HepG2 (cell line): ENCODE data around the gene RSKR. TPM values are rescaled to one million over a fixed set of nuclear protein-coding genes. Genes with fewer than 3 reads are reported as not detected.

ENCODE experiments used
- MED13 ChIP-seq: sonication (generic); formaldehyde crosslinking; IDR thresholded peaks from 2 replicates; pipeline ENCODE4 v1.5.0; 2020; ENCODE audit warnings: missing genetic modification reagents
- RCOR2 ChIP-seq: IDR thresholded peaks from 2 replicates; pipeline ENCODE4 v1.6.1; 2016; ENCODE audit warnings: missing biosample characterization, missing genetic modification reagents
- ZFP82 ChIP-seq: sonication (generic); formaldehyde crosslinking; IDR thresholded peaks from 2 replicates; pipeline ENCODE4 v1.5.1; 2020; ENCODE audit warnings: mild to moderate bottlenecking, missing genetic modification reagents, borderline replicate concordance
- ZIK1 ChIP-seq: sonication (generic); formaldehyde crosslinking; IDR thresholded peaks from 2 replicates; pipeline ENCODE4 v1.5.0; 2020; ENCODE audit warnings: mild to moderate bottlenecking, low read depth, missing genetic modification reagents, borderline replicate concordance
- ZNF383 ChIP-seq: sonication (generic); formaldehyde crosslinking; IDR thresholded peaks from 2 replicates; pipeline ENCODE4 v1.4.0; 2020; ENCODE audit warnings: missing genetic modification reagents, mild to moderate bottlenecking, borderline replicate concordance
- ZNF432 ChIP-seq: sonication (generic); formaldehyde crosslinking; IDR thresholded peaks from 2 replicates; pipeline ENCODE4 v1.5.0; 2020; ENCODE audit warnings: missing genetic modification reagents, mild to moderate bottlenecking, borderline replicate concordance
- ZNF616 ChIP-seq: sonication (generic); formaldehyde crosslinking; IDR thresholded peaks from 2 replicates; pipeline ENCODE4 v1.5.0; 2020; ENCODE audit warnings: low read depth, mild to moderate bottlenecking, missing genetic modification reagents
- ZNF891 ChIP-seq: sonication (generic); formaldehyde crosslinking; IDR thresholded peaks from 2 replicates; pipeline ENCODE4 v1.5.0; 2020; ENCODE audit warnings: mild to moderate bottlenecking, missing genetic modification reagents
- ZSCAN21 ChIP-seq: sonication (generic); formaldehyde crosslinking; IDR thresholded peaks from 2 replicates; pipeline ENCODE4 v1.8.0; 2022; ENCODE audit warnings: mild to moderate bottlenecking, missing genetic modification reagents, moderate library complexity, borderline replicate concordance
- polyA plus RNA-seq, 8 experiments: library from polyadenylated mRNA; depleted of rRNA in 3 of 8; stranded (reverse) in 7 of 8; unstranded in 1 of 8; fragments of >200 nt; fragmentation: Illumina TruSeq in 4 of 8; extraction: Trizol in 4 of 8; gene quantifications; 2 replicates each; pipeline versions ENCODE4 v1.2.1 to v1.2.3, GENCODE V29; 2011 to 2016; ENCODE audit warnings: low read depth in 4 of 8, missing spikeins in 1 of 8, mixed read lengths in 1 of 8; ENCODE audit not compliant: insufficient read depth in 1 of 8
- total RNA-seq, 5 experiments: library from RNA; depleted of rRNA; stranded (reverse); fragments of >200 nt; fragmentation: Illumina TruSeq; extraction: Trizol; gene quantifications; 2 replicates each; pipeline ENCODE4 v1.2.3, GENCODE V29; 2016; ENCODE audit warnings: low read depth in 1 of 5
- TF ChIP-seq, protein P1 (sequence below): IDR thresholded peaks from 2 replicates; pipeline ENCODE4 v1.6.1; 2016; ENCODE audit warnings: missing biosample characterization, missing genetic modification reagents, low read depth
- TF ChIP-seq, protein P2 (sequence below): sonication (generic); formaldehyde crosslinking; IDR thresholded peaks from 2 replicates; pipeline ENCODE4 v1.4.0; 2020; ENCODE audit warnings: missing genetic modification reagents, borderline replicate concordance
- TF ChIP-seq, protein P3 (sequence below): sonication (generic); formaldehyde crosslinking; IDR thresholded peaks from 2 replicates; pipeline ENCODE4 v1.5.1; 2020; ENCODE audit warnings: missing genetic modification reagents, mild to moderate bottlenecking, borderline replicate concordance
- TF ChIP-seq, protein P4 (sequence below), 2 experiments: sonication (generic) in 1 of 2; formaldehyde crosslinking in 1 of 2; IDR thresholded peaks; 2 replicates each; pipeline versions ENCODE4 v1.5.1 to v1.6.1; 2011 to 2020; ENCODE audit warnings: borderline replicate concordance in 1 of 2, low read depth in 1 of 2, low read length in 1 of 2, mild to moderate bottlenecking in 1 of 2, missing genetic modification reagents in 1 of 2, moderate library complexity in 1 of 2
- TF ChIP-seq, protein P5 (sequence below): IDR thresholded peaks from 2 replicates; pipeline ENCODE4 v1.6.1; 2018; ENCODE audit warnings: missing genetic modification reagents, mild to moderate bottlenecking, missing compliant biosample characterization
- TF ChIP-seq, protein P6 (sequence below): sonication (generic); formaldehyde crosslinking; conservative IDR thresholded peaks from 2 replicates; pipeline ENCODE4 v1.4.0; 2020; ENCODE audit warnings: missing genetic modification reagents
- TF ChIP-seq, protein P7 (sequence below): sonication (generic); formaldehyde crosslinking; IDR thresholded peaks from 2 replicates; pipeline ENCODE4 v1.4.0; 2020; ENCODE audit warnings: mild to moderate bottlenecking, missing genetic modification reagents

RSKR gene
- total and polyA plus RNA-seq, 2 of the 13 experiments (the other 11 are each of a cell fraction or from before 2014, with no cell fraction given), result 5.0 to 10.4 TPM

DNA sequence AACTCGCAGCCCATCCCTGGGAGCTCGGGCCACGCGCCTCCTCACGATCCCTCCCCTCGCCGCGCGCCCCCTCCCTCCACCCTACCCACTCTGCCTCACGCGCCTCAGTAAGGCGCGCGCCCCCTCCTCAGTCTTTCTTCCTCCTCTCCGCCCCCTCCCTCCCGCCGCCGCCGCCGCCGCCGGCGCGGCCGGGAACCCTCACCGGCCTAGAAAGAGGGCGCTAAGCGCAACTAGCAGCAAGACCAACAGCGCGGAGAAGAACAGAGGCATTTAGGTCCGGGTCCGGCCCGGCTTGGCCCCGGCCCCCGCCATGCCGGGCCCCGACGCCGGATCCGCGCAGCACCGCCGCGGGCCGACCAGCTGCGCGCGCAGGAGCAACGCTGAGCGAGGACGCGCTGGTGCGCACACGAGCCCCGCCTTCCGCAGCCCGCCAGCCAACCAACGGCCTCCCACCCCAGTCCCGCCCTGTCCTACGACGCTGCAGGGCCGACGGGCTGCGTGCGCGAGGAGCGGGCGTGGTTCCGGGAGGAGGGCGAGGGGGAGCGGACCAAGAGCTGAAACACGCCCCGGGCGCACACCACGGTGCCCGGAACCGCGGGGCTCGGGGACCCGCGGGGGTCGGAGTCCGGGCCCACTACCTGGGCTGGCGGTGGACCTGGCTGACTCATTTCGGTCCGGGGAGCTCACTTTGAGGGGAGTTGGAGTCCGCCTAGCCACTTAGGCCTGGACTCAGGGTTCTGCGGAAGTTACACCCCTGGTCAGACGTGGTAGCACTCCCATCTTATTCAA lies 31.0 kb upstream of the RSKR start, which contains the start of gene BLTP2 (continued):
- TF ChIP-seq, protein P1, sequence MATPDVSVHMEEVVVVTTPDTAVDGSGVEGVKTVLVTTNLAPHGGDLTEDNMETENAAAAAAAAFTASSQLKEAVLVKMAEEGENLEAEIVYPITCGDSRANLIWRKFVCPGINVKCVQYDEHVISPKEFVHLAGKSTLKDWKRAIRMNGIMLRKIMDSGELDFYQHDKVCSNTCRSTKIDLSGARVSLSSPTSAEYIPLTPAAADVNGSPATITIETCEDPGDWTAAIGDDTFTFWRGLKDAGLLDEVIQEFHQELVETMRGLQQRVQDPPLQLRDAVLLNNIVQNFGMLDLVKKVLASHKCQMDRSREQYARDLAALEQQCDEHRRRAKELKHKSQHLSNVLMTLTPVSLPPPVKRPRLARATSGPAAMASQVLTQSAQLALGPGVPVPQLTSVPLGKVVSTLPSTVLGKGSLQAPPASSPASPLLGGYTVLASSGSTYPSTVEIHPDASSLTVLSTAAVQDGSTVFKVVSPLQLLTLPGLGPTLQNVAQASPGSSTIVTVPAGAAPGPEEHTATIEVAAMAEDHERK, result peak; percentile 86
- TF ChIP-seq ZIK1 (CRISPR knock-in tag) (peak; percentile 75; the same call in 1 of the 2 replicates), ZNF383 (CRISPR knock-in tag) (no peak), ZNF432 (CRISPR knock-in tag) (no peak), ZFP82 (CRISPR knock-in tag) (no peak), ZSCAN21 (peak; percentile 85), ZNF616 (CRISPR knock-in tag) (0 out of 2 replicates have a peak, but pooled peaks have one; percentile 59), ZNF891 (CRISPR knock-in tag) (no peak), MED13 (CRISPR knock-in tag) (no peak), RCOR2 (CRISPR knock-in tag) (no peak)
- TF ChIP-seq, protein P2, sequence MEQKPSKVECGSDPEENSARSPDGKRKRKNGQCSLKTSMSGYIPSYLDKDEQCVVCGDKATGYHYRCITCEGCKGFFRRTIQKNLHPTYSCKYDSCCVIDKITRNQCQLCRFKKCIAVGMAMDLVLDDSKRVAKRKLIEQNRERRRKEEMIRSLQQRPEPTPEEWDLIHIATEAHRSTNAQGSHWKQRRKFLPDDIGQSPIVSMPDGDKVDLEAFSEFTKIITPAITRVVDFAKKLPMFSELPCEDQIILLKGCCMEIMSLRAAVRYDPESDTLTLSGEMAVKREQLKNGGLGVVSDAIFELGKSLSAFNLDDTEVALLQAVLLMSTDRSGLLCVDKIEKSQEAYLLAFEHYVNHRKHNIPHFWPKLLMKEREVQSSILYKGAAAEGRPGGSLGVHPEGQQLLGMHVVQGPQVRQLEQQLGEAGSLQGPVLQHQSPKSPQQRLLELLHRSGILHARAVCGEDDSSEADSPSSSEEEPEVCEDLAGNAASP (CRISPR knock-in tag), result peak; percentile 48; the same call in 1 of the 2 replicates
- TF ChIP-seq, protein P3, sequence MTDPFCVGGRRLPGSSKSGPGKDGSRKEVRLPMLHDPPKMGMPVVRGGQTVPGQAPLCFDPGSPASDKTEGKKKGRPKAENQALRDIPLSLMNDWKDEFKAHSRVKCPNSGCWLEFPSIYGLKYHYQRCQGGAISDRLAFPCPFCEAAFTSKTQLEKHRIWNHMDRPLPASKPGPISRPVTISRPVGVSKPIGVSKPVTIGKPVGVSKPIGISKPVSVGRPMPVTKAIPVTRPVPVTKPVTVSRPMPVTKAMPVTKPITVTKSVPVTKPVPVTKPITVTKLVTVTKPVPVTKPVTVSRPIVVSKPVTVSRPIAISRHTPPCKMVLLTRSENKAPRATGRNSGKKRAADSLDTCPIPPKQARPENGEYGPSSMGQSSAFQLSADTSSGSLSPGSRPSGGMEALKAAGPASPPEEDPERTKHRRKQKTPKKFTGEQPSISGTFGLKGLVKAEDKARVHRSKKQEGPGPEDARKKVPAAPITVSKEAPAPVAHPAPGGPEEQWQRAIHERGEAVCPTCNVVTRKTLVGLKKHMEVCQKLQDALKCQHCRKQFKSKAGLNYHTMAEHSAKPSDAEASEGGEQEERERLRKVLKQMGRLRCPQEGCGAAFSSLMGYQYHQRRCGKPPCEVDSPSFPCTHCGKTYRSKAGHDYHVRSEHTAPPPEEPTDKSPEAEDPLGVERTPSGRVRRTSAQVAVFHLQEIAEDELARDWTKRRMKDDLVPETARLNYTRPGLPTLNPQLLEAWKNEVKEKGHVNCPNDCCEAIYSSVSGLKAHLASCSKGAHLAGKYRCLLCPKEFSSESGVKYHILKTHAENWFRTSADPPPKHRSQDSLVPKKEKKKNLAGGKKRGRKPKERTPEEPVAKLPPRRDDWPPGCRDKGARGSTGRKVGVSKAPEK (CRISPR knock-in tag), result no peak
- TF ChIP-seq, protein P4, sequence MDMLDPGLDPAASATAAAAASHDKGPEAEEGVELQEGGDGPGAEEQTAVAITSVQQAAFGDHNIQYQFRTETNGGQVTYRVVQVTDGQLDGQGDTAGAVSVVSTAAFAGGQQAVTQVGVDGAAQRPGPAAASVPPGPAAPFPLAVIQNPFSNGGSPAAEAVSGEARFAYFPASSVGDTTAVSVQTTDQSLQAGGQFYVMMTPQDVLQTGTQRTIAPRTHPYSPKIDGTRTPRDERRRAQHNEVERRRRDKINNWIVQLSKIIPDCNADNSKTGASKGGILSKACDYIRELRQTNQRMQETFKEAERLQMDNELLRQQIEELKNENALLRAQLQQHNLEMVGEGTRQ (IDR thresholded peaks at IDR 0.05; ENCODE audit: low read depth, low read length), result no peak
- TF ChIP-seq, protein P4 (CRISPR knock-in tag; IDR thresholded peaks at IDR 0.05; ENCODE audit: borderline replicate concordance), result no peak
- TF ChIP-seq, protein P5, sequence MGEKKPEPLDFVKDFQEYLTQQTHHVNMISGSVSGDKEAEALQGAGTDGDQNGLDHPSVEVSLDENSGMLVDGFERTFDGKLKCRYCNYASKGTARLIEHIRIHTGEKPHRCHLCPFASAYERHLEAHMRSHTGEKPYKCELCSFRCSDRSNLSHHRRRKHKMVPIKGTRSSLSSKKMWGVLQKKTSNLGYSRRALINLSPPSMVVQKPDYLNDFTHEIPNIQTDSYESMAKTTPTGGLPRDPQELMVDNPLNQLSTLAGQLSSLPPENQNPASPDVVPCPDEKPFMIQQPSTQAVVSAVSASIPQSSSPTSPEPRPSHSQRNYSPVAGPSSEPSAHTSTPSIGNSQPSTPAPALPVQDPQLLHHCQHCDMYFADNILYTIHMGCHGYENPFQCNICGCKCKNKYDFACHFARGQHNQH (CRISPR knock-in tag), result no peak
- TF ChIP-seq, protein P6, sequence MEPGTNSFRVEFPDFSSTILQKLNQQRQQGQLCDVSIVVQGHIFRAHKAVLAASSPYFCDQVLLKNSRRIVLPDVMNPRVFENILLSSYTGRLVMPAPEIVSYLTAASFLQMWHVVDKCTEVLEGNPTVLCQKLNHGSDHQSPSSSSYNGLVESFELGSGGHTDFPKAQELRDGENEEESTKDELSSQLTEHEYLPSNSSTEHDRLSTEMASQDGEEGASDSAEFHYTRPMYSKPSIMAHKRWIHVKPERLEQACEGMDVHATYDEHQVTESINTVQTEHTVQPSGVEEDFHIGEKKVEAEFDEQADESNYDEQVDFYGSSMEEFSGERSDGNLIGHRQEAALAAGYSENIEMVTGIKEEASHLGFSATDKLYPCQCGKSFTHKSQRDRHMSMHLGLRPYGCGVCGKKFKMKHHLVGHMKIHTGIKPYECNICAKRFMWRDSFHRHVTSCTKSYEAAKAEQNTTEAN (CRISPR knock-in tag), result peak; percentile 50; the same call in 1 of the 2 replicates
- TF ChIP-seq, protein P7, sequence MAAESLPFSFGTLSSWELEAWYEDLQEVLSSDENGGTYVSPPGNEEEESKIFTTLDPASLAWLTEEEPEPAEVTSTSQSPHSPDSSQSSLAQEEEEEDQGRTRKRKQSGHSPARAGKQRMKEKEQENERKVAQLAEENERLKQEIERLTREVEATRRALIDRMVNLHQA, result no peak
